Progenitor cell of endocrine pancreas (in vitro differentiated cells): Measurements from ENCODE around the gene DBH. TPM values are rescaled to one million over a fixed set of nuclear protein-coding genes. Genes with fewer than 3 reads are reported as not detected.
A peak's percentile ranks its signal among the peaks of the same experiment; 100 is the strongest.

Experiments used
- DNase-seq: peaks from one replicate; pipeline ENCODE4 v3.0.0; 2021; ENCODE audit warnings: low spot score; ENCODE audit not compliant: unreplicated experiment
- H3K27ac Mint-ChIP-seq: 2 replicates; pipeline ENCODE4 v1.8.0; 2021; ENCODE audit warnings: mild to moderate bottlenecking, moderate library complexity, mixed read lengths
- H3K27me3 Mint-ChIP-seq: 2 replicates; pipeline ENCODE4 v1.8.0; 2021; ENCODE audit warnings: mixed read lengths
- H3K36me3 Mint-ChIP-seq: 2 replicates; pipeline ENCODE4 v1.8.0; 2022; ENCODE audit warnings: mixed read lengths; ENCODE audit not compliant: insufficient read depth
- H3K4me1 Mint-ChIP-seq: 2 replicates; pipeline ENCODE4 v1.8.0; 2021; ENCODE audit warnings: low read depth, mixed read lengths
- H3K4me3 Mint-ChIP-seq: 2 replicates; pipeline ENCODE4 v1.8.0; 2021; ENCODE audit warnings: low read depth, mild to moderate bottlenecking, moderate library complexity, mixed read lengths
- H3K9me3 Mint-ChIP-seq: 2 replicates; pipeline ENCODE4 v1.8.0; 2021; ENCODE audit warnings: low read depth, mixed read lengths
- total RNA-seq: library from RNA; stranded (reverse); gene quantifications from 2 replicates; pipeline ENCODE4 v1.2.1, GENCODE V29; 2021
- TF ChIP-seq, protein P1 (sequence below): fragments of 200-600 bp; sonication (generic); IDR thresholded peaks from one replicate; pipeline ENCODE4 v1.5.0; 2021; ENCODE audit warnings: antibody characterized with exemption, mild to moderate bottlenecking; ENCODE audit not compliant: unreplicated experiment

Gene DBH
- total RNA-seq, 1 donor from 2014 or later: not detected

DNA sequence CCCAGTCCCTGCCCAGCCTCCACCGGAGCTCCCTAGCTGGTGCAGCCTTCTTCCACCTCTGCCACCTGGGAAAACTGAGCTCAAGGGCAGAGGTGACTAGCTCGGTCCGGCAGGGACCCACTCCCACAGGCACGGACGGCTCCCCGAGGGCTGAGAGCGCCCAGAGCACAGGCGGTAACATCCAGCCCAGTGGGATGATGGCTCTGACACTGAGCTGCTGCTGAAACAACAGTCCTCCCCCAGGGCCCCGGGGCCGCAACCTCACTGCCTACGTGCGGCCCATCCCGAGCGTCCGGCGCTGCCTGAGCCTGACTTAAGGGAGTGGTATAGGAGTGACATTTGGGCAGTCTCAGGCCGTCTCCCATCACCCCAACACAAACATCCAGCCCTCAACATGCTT, 30.7 kb upstream of the DBH start:
- Mint-ChIP-seq H3K27ac (no peak overlapping the region), H3K27me3 (peaks cover 55% of the 10 kb centered on the region), H3K4me1 (peaks cover 3% of the 10 kb centered on the region), H3K9me3 (no peaks in the 10 kb centered on the region), H3K4me3 (no peak overlapping the region), H3K36me3 (no peaks in the 10 kb centered on the region)
- TF ChIP-seq, protein P1, sequence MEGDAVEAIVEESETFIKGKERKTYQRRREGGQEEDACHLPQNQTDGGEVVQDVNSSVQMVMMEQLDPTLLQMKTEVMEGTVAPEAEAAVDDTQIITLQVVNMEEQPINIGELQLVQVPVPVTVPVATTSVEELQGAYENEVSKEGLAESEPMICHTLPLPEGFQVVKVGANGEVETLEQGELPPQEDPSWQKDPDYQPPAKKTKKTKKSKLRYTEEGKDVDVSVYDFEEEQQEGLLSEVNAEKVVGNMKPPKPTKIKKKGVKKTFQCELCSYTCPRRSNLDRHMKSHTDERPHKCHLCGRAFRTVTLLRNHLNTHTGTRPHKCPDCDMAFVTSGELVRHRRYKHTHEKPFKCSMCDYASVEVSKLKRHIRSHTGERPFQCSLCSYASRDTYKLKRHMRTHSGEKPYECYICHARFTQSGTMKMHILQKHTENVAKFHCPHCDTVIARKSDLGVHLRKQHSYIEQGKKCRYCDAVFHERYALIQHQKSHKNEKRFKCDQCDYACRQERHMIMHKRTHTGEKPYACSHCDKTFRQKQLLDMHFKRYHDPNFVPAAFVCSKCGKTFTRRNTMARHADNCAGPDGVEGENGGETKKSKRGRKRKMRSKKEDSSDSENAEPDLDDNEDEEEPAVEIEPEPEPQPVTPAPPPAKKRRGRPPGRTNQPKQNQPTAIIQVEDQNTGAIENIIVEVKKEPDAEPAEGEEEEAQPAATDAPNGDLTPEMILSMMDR: no peak
- no peak for DNase-seq

GRCh38 chr9:133605856-133606707, 30.1 kb upstream of the DBH start:
- TF ChIP-seq, protein P1: no peak
- no peaks in the 10 kb centered on the region for H3K9me3 Mint-ChIP-seq
- no peak for DNase-seq
- no peak overlapping the region for H3K4me3 Mint-ChIP-seq
- peaks cover 62% of the 10 kb centered on the region for H3K27me3 Mint-ChIP-seq
- H3K4me1 Mint-ChIP-seq: peaks cover 3% of the 10 kb centered on the region
- H3K36me3 Mint-ChIP-seq: no peaks in the 10 kb centered on the region
- H3K27ac Mint-ChIP-seq: no peak overlapping the region

- Mint-ChIP-seq H3K4me1 (peaks cover 3% of the 10 kb centered on the region), H3K27ac (no peak overlapping the region), H3K4me3 (no peak overlapping the region), H3K27me3 (peaks cover 68% of the 10 kb centered on the region), H3K36me3 (no peaks in the 10 kb centered on the region), H3K9me3 (no peaks in the 10 kb centered on the region)
- TF ChIP-seq, protein P1: no peak
- no peak for DNase-seq
Observed at GRCh38 chr9:133606708-133607025, 29.5 kb upstream of the DBH start.

DNA sequence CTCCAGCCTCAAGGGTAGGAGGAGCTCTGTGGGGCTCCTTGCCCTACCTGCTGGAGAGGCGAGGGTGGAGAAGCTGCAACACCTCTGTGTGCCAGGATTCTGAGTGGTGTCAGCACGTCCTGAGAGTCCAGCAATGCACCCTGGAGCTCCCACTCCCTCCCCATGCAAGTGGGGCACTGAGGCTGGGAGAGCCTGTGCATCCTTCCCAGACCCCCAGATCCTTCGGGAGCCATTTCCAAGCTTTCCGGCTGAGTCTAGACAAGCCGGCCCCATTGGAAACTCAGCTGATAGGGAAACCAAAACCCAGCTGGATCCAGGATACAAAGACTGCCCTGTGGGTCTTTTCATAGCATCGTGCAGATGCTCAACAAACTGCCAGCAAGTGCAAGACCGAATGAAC, 28.8 kb upstream of the DBH start:
- Mint-ChIP-seq H3K9me3 (no peaks in the 10 kb centered on the region), H3K27me3 (peaks cover 75% of the 10 kb centered on the region), H3K27ac (no peak overlapping the region), H3K4me3 (no peak overlapping the region), H3K4me1 (peaks cover 3% of the 10 kb centered on the region), H3K36me3 (no peaks in the 10 kb centered on the region)
- DNase-seq: no peak
- TF ChIP-seq, protein P1: no peak

- H3K36me3 Mint-ChIP-seq: no peaks in the 10 kb centered on the region
- TF ChIP-seq, protein P1: no peak
- peak overlapping the region; percentile 7 for H3K27ac Mint-ChIP-seq
- peaks cover 75% of the 10 kb centered on the region for H3K27me3 Mint-ChIP-seq
- H3K4me1 Mint-ChIP-seq: peaks cover 3% of the 10 kb centered on the region
- H3K9me3 Mint-ChIP-seq: no peaks in the 10 kb centered on the region
- no peak for DNase-seq
- no peak overlapping the region for H3K4me3 Mint-ChIP-seq
Observed at GRCh38 chr9:133607976-133608375, 28.2 kb upstream of the DBH start.
